Colon (tissue), 2 donors: ENCODE data around the gene MMAA.
"Not testable (repeated sequence)": the region's sequence is repeated elsewhere in the genome, so short reads cannot be mapped to it uniquely, and the experiment has no call there.

Experiments
- FAIRE-seq: peaks from 2 replicates; lab custom pipeline; 2012; peaks lifted over from hg19 to GRCh38; lab: Jason Lieb, UNC
- donor health status: control.
- donor health status: control.

The MMAA gene

DNA sequence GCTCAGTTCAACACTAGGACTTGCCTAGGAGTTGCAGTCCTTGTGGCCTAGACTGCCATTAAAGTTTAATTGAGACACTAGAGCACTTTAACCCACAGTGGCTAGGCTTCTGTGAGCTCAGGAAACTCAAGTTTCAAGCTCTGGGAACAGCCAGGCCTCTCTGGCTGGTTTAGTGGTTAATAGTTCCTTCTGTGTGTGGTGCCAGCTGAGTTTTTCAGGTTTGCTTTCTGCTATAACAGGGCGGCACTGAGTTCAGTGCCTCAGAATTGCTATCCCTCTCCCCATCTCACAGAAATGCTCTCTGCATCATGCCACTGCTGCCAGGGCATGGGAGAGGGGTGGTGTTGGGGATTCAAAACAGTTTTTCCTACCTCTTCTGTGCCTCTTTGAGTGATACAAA is 15.9 kb downstream of the MMAA start:
- FAIRE-seq: no peak

DNA sequence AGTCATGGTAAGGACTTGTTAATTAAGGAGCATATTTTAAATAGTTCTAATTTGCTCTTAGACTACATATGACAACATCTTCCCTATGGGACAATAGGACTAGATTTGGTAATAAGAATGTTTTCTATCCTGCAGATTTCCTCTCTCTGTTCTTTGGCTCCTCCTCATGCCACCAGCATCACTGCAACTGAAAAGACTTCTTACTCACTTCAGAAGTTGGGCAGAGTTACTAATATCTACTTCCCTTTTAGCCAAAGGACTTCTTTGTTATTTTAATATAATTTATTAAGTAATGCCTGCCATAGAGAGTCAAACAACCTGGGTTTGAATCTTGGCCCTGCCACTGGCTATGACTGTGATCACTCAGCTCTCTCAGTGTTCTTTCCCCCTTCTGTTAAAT is 16.4 kb downstream of the MMAA start:
- FAIRE-seq: no peak

DNA sequence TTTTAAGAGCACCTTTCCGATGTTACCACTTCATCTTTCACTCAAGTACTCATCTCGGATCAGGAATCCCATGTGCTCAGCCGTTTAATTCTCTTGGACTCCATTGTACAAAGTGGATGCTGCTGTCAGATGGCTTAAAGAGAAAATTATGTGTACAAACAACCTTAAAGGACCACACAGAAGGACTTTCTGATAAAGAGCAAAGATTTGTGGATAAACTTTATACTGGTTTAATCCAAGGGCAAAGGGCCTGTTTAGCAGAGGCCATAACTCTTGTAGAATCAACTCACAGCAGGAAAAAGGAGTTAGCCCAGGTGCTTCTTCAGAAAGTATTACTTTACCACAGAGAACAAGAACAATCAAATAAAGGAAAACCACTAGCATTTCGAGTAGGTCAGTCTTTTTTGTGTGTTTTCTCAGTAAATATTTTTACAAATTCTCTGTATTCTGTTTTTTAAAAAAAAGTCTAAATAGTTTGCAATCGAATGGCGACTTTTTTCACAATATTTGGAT is 20.1 kb downstream of the MMAA start:
- FAIRE-seq: no peak

DNA sequence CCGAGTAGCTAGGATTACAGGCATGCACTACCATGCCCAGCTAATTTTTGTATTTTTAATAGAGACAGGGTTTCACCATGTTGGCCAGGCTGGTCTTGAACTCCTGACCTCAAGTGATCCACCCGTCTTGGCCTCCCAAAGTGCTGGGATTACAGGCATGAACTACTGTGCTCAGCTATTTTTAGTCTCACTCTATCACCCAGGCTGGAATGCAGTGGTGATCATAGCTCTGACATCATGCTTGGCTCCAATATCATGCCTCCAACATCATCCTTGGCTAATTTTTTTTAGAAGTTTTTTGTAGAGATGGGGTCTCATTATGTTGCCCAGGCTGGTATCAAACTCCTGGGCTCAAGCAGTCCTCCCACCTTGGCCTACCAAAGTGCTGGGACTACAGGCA is 21.1 kb downstream of the MMAA start:
- FAIRE-seq: not testable (repeated sequence)

DNA sequence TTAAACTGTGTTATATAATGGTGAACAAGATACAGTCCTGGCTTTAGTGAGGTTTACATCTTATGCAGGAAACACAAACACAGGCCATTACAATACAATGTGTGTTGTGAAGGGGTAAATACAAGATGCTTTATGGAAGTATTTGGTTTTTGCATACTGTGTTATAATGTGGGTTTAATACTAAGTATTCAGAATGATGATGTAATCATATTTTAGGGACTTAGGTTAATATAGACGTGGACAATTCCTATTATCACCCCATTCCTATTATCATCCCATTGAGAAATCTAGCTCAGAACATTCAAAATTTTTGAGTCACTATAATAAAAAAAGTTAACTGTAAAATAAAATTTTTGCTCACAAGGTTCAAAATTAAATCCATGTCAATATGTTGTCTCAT is 24.1 kb downstream of the MMAA start:
- FAIRE-seq: no peak

DNA sequence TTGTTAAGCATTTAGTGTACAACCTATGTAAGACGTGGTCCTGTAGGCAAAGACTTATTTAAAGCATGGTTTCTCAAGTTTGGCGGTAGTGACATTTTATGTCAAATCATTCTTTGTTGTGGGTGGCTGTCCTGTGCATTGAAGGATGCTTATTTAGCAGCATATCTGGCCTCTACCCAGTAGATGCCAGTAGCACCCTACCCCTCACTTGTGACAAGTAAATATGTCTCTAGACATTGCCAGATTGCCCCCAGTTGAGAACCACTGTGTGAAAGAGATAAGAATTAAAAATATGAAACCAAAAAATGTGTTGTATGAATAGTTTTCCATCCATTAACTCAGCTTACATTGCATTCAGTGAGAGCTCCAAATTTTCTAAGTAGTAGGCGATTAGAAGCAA is 25.5 kb downstream of the MMAA start:
- FAIRE-seq: no peak

DNA sequence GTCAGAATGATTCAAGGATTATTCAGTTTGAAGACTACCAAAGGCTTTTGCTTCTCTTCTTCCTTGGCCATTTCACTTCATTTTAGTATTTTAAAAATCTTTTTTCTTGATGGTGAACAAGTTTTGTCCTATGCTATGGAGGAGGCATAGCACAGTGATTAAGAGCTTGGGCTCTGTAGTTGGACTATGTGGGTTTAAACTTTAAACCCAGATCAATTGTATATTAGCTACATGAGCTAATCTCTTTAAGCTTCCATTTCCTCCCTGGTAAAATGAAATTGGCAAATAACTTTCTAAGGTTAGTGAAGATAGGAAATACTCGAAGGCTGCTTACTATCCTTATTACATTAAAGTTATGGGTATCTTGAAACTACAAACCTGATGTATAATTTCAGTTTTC is 37.0 kb downstream of the MMAA start:
- no peak for FAIRE-seq

DNA sequence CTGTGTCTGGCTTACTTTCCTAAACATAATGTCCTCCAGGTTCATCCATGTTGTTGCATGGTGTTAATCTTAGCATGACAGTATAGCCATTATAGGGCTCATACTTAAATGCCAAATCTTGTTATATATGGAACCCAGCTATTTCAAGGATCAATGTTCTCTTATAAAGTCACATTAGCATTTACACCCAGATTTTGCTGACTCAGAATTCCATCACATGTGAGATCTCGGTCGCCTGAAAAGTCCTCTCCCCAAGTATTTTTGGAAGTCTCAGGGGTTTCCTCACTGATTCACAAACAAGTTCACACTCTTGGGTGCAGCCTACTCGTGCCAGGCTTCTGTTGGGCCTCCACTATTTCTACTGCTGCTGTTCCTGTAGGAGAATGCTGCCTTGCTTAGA is 40.9 kb downstream of the MMAA start:
- no peak for FAIRE-seq

DNA sequence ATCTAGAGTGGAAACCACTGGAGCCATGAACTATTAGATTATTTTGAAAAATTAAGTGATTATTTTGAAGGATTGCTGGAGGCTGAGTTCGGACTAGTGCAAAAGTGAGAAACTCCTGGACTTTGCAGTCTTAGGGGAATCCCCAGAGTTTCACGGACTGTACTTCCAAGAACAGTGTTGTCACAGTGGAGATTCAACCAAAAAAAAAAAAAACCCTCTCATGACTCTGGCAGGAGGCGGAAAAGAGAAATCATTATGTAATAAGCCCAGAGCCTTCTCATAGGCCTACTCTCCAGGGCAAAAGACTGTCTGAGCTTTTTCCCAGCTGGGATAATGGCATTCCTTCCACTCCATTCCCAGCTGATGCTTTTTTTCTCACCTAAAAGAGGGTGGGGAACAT is 44.0 kb downstream of the MMAA start:
- no peak for FAIRE-seq

DNA sequence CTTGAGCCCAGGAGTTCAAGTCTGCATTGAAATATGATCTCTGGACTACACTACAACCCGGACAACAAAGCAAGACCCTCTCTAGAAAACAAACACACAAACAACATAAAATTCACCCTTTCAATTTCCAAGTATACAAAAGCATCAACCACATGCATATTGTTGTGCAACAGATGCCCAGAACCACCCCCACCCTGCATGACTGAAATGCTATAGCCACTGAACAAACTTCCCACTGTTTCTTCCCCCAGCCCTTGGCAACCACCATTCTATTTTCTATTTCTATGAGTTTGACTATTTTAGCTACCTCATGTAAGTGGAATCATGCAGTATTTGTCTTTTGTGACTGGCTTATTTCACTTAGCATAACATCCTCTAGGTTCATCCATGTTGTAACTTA is 46.6 kb downstream of the MMAA start:
- FAIRE-seq: no peak

DNA sequence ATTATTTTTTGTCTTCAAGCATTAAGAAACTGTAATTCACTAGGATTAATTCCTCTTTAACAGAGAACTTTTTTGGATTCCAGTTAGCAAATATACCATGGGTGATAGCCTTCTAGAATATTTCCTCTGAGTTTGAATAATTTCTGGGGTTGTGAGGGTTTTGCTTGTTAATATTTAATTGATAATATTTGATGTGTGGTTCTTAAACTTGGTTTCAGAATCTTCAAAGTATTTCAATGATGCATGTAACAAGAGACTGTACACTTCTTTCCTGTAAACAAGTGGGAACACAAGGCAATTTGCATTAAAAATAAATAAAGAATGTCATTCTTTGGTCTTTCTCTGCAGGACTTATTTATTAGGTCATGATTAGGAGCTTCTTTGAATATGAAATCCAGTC is 51.2 kb downstream of the MMAA start:
- no peak for FAIRE-seq

DNA sequence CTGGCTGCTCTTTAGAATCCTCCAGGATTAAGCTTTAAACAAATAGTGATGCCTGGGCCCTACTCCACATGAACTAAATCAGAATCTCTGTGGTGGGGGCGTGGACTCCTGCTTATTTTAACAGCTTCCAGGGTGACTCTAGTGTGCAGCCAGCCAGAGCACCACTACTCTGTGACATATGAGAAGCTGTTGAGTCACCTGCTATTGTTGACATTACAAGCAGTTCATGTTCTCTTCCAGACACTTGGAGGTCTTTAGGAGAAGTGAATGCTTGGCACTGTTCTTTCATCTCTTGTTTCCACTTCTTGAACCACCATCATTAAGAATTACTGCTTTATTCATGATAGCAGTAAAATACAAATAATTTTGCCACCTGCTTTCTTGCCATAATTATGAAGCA is 60.3 kb downstream of the MMAA start:
- FAIRE-seq: no peak

DNA sequence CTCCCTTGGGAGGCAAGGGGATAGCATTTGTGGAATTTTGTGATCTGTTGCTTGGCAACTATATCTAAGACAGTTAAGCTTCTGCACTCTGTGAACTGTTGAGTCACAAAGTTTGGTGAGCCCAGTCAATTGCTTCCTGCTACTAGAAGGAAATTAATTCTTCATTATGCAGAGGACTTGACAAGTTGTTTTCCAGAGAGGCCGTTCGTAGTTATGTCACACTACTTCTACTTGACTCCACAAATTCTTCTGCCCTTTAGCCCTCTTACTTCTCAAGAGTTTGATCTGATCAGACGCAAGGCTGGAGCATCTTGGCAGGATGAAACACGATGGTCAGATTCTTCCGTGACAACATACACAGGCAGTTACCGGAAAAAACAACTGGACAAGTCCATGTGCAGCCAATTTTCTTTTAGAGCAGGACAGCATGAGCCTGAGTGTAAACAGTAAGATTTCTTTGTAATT is 60.8 kb downstream of the MMAA start, which contains the start of gene C4orf51:
TSS of gene C4orf51 (plus strand) at position 156 of the 465 bp plus-strand sequence. CDS start at position 214, 58 bp downstream.
- no peak for FAIRE-seq

DNA sequence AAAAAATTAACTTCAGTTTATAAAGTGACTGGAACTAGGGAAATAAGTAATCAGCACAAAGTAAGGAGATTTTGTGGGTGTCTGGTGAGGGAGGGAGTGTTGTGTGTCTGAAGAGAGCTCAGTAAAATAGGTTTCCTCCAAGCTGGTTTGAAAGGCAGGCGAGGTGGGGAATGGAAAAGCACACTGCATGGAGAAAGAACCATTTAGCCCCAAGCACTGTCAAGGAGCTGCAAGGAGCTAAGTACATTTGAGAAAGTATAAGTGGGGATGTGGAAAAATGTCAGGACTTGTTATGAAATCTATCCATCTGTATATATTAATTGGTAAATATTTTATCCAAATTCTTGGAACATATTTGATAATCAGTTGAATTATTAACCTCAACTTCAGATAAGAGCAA is 61.7 kb downstream of the MMAA start:
- no peak for FAIRE-seq

DNA sequence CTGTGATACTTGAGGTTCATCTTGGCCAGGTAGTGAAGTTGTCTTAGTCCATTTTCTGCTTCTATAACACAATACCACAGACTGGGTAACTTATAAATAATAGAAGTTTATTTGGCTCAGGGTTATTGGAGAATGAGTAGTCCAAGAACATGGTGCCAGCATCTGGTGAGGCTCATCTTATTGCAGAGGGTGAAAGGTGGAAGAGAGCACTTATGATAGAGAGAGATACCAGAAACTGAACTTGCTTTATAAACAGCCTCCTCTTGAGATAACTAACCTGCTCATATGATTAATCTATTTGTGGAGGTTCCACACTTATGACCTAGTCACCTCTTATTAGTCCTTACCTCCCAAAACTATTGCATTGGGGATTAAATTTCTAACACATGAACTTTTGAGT is 62.3 kb downstream of the MMAA start:
- FAIRE-seq: no peak

DNA sequence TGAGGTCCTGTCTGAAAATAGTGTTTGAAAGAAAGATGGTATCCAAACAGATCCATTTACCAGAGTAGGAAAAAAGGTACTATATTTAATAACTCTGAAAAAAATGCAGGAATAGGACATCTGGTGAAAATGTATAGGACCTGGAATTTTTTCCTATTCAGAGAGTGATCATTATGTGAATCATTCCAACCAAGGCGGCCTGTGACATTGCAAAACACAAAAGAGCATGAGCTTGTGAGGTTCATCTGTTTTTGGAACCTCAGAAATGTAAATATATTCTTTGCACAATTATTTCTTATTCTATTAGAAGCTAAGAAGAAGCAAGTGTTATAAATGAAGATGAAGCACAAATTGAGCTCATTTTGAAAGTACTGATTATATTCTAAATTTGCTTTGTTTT is 62.8 kb downstream of the MMAA start:
- no peak for FAIRE-seq

DNA sequence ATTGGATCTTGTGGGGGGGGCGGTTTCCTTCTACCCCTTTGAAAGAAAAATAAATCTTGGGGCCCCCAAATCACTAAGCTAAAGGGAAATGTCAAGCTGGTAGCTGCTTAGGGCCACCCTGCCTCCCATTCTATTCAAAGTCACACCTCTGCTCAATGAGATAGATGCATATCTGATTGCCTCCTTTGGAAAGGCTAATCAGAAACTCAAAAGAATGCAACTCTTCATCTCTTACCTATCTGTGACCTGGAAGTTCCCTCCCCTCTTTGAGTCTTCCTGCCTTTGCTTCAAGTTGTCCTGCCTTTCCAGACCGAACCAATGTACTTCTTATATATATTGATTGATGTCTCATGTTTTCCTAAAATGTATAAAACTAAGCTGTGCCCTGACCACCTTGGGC is 67.8 kb downstream of the MMAA start:
- no peak for FAIRE-seq

DNA sequence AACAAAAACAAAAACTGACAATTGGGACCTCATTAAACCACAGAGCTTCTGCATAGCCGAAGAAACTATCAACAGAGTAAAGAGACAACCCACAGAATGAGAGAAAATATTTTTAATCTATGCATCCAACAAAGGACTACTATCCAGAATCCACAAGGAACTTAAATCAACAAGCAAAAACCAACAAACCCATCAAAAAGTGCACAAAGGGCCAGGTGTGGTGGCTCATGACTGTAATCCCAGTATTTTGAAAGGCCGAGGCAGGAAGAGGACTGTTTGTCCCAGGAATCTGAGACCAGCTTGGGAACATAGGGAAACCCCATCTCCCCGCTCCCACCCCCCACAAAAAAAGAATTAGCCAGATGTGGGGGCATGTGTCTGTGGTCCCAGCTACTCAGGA is 71.4 kb downstream of the MMAA start:
- no peak for FAIRE-seq

DNA sequence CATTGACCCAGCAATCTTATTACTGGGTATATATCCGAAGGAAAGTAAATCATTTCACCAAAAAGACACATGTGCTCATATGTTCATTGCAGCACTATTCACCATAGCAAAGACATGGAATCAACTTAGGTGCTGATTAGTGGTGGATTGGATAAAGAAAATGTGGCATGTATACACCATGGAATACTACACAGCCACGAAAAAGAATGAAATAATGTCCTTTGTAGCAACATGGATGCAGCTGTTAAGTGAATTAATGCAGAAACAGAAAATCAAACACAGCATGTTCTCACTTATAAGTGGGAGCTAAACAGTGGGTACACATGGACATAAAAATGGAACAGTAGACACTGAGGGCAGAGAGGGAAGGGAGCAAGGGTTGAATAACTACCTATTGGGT is 72.2 kb downstream of the MMAA start:
- not testable (repeated sequence) for FAIRE-seq

DNA sequence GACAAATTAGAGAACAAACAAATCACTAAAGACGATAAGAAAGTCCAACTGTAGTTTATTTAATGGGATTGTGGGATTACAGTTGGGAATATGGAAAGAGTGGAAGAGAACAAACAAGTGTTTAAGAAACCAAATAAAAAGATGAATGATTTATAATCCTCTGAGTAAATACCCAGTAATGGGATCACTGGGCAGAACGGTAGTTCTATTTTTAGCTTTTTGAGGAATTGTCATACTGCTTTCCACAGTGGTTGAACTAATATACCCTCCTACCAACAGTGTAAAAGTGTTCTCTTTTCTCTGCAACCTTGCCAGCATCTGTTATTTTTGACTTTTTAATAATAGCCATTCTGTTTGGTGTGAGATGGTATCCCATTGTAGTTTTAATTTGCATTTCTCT is 75.7 kb downstream of the MMAA start:
- no peak for FAIRE-seq

DNA sequence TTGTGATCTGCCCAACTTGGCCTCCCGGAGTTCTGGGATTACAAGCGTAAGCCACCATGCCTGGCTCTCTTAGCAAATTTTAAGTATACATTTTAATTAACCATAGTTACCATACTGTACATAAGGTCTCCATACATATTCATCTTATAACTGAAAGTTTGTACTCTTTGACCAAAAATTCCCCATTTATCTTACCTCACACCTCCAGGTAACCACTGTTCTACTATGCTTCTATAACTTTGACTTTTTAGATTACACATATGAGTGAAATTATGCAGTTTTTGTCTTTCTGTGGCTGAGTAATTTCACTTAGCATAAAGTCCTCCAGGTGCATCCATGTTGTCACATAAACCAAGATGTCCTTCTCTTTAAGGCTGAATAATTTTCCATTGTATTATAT is 78.1 kb downstream of the MMAA start:
- no peak for FAIRE-seq

DNA sequence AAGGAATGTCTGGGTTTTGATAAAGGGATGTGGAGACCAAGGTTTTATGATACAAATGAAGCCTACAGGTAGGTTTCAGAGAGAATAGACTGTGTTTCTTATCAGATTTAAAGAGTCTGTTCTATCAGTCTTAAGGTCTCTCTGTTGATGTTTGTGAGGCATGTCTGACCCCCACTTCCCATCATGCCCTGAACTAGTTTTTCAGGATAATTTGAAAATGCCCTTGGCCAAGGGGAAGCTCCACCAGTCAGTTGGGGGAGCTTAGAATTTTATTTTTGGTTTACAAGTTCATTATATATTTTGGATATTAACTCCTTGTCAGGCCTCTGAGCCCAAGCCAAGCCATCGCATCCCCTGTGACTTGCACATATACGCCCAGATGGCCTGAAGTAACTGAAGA is 79.3 kb downstream of the MMAA start:
- no peak for FAIRE-seq

DNA sequence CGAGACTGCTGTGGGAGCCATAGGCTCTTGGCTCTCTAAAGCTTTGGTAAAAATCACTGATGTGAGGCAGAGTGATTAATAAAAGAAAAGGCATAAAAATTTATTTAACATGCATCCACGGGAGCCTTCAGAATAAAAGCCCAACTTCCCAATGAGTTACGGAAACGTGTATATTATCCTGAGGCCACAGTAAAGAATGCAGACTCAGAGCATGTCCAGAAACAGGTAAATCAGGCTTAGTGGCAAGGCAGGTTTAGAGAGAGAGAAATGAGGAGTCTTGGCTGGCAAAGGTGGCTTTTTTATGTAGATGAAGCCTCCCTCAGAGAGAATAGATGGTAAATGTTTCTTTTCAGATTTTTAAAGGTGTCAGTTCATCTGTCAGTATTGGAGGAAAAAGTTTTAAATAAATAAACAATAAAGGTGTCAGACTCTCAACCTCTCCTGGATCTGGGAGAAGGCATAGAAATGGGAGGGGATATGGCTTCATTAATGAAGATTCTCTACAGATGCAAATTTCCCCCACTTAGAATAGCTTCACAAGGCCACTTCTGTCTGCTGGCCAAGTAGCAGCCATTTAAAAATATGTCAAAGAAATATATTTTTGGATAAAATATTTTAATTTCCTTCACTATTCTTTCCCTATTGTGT is 84.8 kb downstream of the MMAA start:
- FAIRE-seq: no peak

DNA sequence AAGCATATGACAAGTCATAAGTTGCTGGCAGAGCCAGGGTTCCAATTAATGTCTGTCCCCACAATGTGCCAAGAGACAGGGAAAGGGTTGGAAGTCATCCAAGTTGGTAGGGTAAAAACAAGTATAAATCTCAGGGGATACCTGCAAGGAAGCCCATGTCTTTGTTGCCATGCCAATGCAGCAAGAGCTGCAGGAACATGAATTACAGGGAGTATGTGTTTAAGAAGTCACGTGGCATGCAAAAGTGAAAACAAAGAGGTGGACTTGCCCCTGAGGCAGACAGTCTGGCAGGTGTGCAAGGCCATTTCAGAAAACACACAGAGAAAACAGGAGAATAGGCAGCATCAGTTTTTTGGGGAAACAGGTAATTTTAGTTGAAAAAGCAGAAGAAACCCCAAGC is 90.2 kb downstream of the MMAA start:
- FAIRE-seq: no peak
